NCI-H1417 (cell line): ENCODE data around the gene TTBK2.
A peak's percentile ranks its signal among the peaks of the same experiment; 100 is the strongest.
"Not testable (repeated sequence)": the region's sequence is repeated elsewhere in the genome, so short reads cannot be mapped to it uniquely, and the experiment has no call there.

ENCODE experiments used
- DNase-seq, 3 experiments: peaks; one replicate each; lab custom pipeline; 2025; lab: John Stamatoyannopoulos, UW

TTBK2 gene

GRCh38 chr15:42920519-42921341 lies at the start of gene TTBK2:
TTBK2 (minus strand) TSS chr15:42920778; CDS start chr15:42878617, 42,161 bp downstream.
- DNase-seq, result peak; percentile 94 to 98 (median 95)

- no peak for DNase-seq
Measured at GRCh38 chr15:42964476-42964875, 43.9 kb upstream of the TTBK2 start.

GRCh38 chr15:42955518-42955917 lies 34.9 kb upstream of the TTBK2 start:
- DNase-seq, result no peak

- no peak for DNase-seq
Measured at GRCh38 chr15:42954291-42954690, 33.7 kb upstream of the TTBK2 start.

GRCh38 chr15:42948898-42949297 lies 28.3 kb upstream of the TTBK2 start:
- DNase-seq, result not testable (repeated sequence)

GRCh38 chr15:42940527-42940926 lies 19.9 kb upstream of the TTBK2 start:
- DNase-seq, result no peak

- no peak for DNase-seq
Measured at GRCh38 chr15:42939841-42940240, 19.3 kb upstream of the TTBK2 start.

- DNase-seq, result no peak
Measured at GRCh38 chr15:42937143-42937542, 16.6 kb upstream of the TTBK2 start.

- no peak for DNase-seq
Measured at GRCh38 chr15:42933886-42934667, 13.5 kb upstream of the TTBK2 start.

GRCh38 chr15:42932833-42933515 lies 12.4 kb upstream of the TTBK2 start:
- no peak for DNase-seq

GRCh38 chr15:42931702-42932486 lies 11.3 kb upstream of the TTBK2 start:
- no peak for DNase-seq

- no peak for DNase-seq
Measured at GRCh38 chr15:42929306-42929848, 8.8 kb upstream of the TTBK2 start.

GRCh38 chr15:42921342-42921731 lies 759 bp upstream of the TTBK2 start:
- peak; percentile 10 to 68 (median 26) for DNase-seq

GRCh38 chr15:42919799-42920518 lies 619 bp downstream of the TTBK2 start:
- peak; percentile 9 to 62 (median 51) for DNase-seq

- peak in 1 of 3 experiments; percentile 30 for DNase-seq
Measured at GRCh38 chr15:42919308-42919707, 1.3 kb downstream of the TTBK2 start.

GRCh38 chr15:42918047-42918446 lies 2.5 kb downstream of the TTBK2 start:
- DNase-seq, result no peak

- no peak for DNase-seq
Measured at GRCh38 chr15:42915654-42916315, 4.8 kb downstream of the TTBK2 start.

- no peak for DNase-seq
Measured at GRCh38 chr15:42914728-42915497, 5.7 kb downstream of the TTBK2 start.

- no peak for DNase-seq
Measured at GRCh38 chr15:42911058-42911592, 9.5 kb downstream of the TTBK2 start.
